B cell (primary cell): ENCODE results near the gene FAM168A. TPM values are rescaled to one million over a fixed set of nuclear protein-coding genes. Genes with fewer than 3 reads are reported as not detected.

ENCODE experiments used
- ATAC-seq: fragments of 200-7000 bp; cut with Tn5 transposase; one replicate; pipeline ENCODE4 v1.10.0; 2021; ENCODE audit warnings: low read depth, mild to moderate bottlenecking, moderate number of reproducible peaks, moderate library complexity
- CTCF ChIA-PET: fragments of 350-600 bp; sonication (Branson Sonifier 250); formaldehyde crosslinking; loops from one replicate; lab custom pipeline; 2021; ENCODE audit warnings: antibody characterized with exemption, inconsistent platforms; lab: Charles Lee
- POLR2A ChIA-PET: fragments of 350-600 bp; sonication (Branson Sonifier 250); formaldehyde crosslinking; loops from one replicate; lab custom pipeline; 2021; ENCODE audit warnings: antibody characterized with exemption; lab: Charles Lee
- DNase-seq: peaks from one replicate; pipeline ENCODE4 v3.0.0; 2013
- H2AFZ ChIP-seq: 2 replicates; pipeline ENCODE4 v1.6.1; 2012; ENCODE audit warnings: mild to moderate bottlenecking, low read depth, low read length; ENCODE audit not compliant: insufficient read depth, poor library complexity, severe bottlenecking
- H3K27ac ChIP-seq, 2 donors: 1 replicate in 1 of 2; 2 replicates in 1 of 2; pipeline ENCODE4 v1.5.1; 2012 to 2013; ENCODE audit warnings: low read length in 2 of 2, mild to moderate bottlenecking in 2 of 2, moderate library complexity in 1 of 2
- H3K27me3 ChIP-seq, 4 experiments: fragments of 200-600 bp in 1 of 4; sonication (generic) in 1 of 4; replicated peaks in 1 of 4; 1 replicate in 2 of 4; 2 replicates in 2 of 4; pipeline versions ENCODE4 v1.6.1 to v1.7.0; 2013 to 2016; ENCODE audit warnings: low read length in 3 of 4, mild to moderate bottlenecking in 2 of 4, mixed read lengths in 1 of 4, moderate library complexity in 1 of 4; ENCODE audit not compliant: insufficient read depth in 4 of 4, control insufficient read depth in 3 of 4; ENCODE audit errors: control extremely low read depth in 1 of 4
- H3K36me3 ChIP-seq, 2 experiments: replicated peaks in 1 of 2; 1 replicate in 1 of 2; 2 replicates in 1 of 2; pipeline versions ENCODE4 v1.6.1 to v1.7.1; 2013; ENCODE audit warnings: low read length in 1 of 2; ENCODE audit not compliant: insufficient read depth in 2 of 2, control insufficient read depth in 1 of 2; ENCODE audit errors: control extremely low read depth in 1 of 2, extremely low read depth in 1 of 2
- H3K4me1 ChIP-seq, 2 donors: fragments of 200-600 bp in 1 of 2; sonication (generic) in 1 of 2; 1 replicate in 1 of 2; 2 replicates in 1 of 2; pipeline versions ENCODE4 v1.5.1 to v1.6.1; 2013 to 2017; ENCODE audit warnings: low read length in 2 of 2; ENCODE audit not compliant: control insufficient read depth in 2 of 2, insufficient read depth in 2 of 2
- H3K4me2 ChIP-seq: replicated peaks from 2 replicates; pipeline ENCODE3; 2012; ENCODE audit warnings: mild to moderate bottlenecking, low read depth, low read length; ENCODE audit not compliant: poor library complexity, severe bottlenecking
- H3K4me3 ChIP-seq, 5 experiments: fragments of 200-600 bp in 1 of 5; sonication (generic) in 1 of 5; 1 replicate in 3 of 5; 2 replicates in 2 of 5; pipeline versions ENCODE4 v1.5.1 to v1.7.0; 2011 to 2016; ENCODE audit warnings: low read length in 4 of 5, mild to moderate bottlenecking in 4 of 5, low read depth in 2 of 5, control low read depth in 1 of 5, moderate library complexity in 1 of 5; ENCODE audit not compliant: insufficient read depth in 1 of 5; ENCODE audit errors: control extremely low read depth in 1 of 5, extremely low read depth in 1 of 5
- H3K79me2 ChIP-seq: fragments of 200-600 bp; sonication (generic); one replicate; pipeline ENCODE4 v1.6.0; 2016; ENCODE audit warnings: low read length; ENCODE audit not compliant: control insufficient read depth, insufficient read depth
- H3K9ac ChIP-seq: fragments of 200-600 bp; sonication (generic); 2 replicates; pipeline ENCODE4 v1.6.1; 2017; ENCODE audit warnings: mild to moderate bottlenecking, low read length, moderate library complexity
- H3K9me3 ChIP-seq, 3 donors: one replicate each; pipeline versions ENCODE4 v1.6.1 to v1.7.1; 2013; ENCODE audit warnings: low read length in 2 of 3; ENCODE audit not compliant: control insufficient read depth in 2 of 3, insufficient read depth in 1 of 3; ENCODE audit errors: control extremely low read depth in 1 of 3
- H4K20me1 ChIP-seq: 2 replicates; pipeline ENCODE4 v1.6.0; 2012; ENCODE audit warnings: mild to moderate bottlenecking, low read length; ENCODE audit not compliant: insufficient read depth, control insufficient read depth, poor library complexity, severe bottlenecking
- H3K27ac Mint-ChIP-seq: one replicate; pipeline ENCODE4 v1.8.0; 2021; ENCODE audit warnings: mixed read lengths
- H3K27me3 Mint-ChIP-seq: one replicate; pipeline ENCODE4 v1.8.0; 2021; ENCODE audit warnings: mixed read lengths
- H3K4me1 Mint-ChIP-seq: one replicate; pipeline ENCODE4 v1.8.0; 2021; ENCODE audit warnings: mixed read lengths
- H3K4me3 Mint-ChIP-seq: one replicate; pipeline ENCODE4 v1.8.0; 2021; ENCODE audit warnings: mixed read lengths
- H3K9me3 Mint-ChIP-seq: one replicate; pipeline ENCODE4 v1.8.0; 2022; ENCODE audit warnings: mixed read lengths; ENCODE audit not compliant: insufficient read depth
- EZH2 ChIP-seq: IDR thresholded peaks from 2 replicates; pipeline ENCODE4 v1.6.1; 2012; ENCODE audit warnings: borderline replicate concordance, low read depth, mild to moderate bottlenecking, moderate library complexity, low read length; ENCODE audit not compliant: insufficient read depth, poor library complexity, severe bottlenecking
- WGBS: methylation state at CpG from one replicate; pipeline ENCODE4 v1.1.5; 2013; ENCODE audit warnings: missing lambda C conversion rate; ENCODE audit not compliant: insufficient coverage; 5-methylcytosine and 5-hydroxymethylcytosine counted together
- intact Hi-C: fragments of 100-400 bp; cut with micrococcal nuclease; formaldehyde crosslinking; loops from one replicate; pipeline ENCODE4 v1.10.0; 2022
- polyA plus RNA-seq: library from polyadenylated mRNA; depleted of rRNA; stranded (reverse); fragments of >200 nt; gene quantifications from 2 replicates; pipeline ENCODE4 v1.2.3, GENCODE V29; 2012
- total RNA-seq, 2 donors: library from RNA; stranded (reverse); fragments of 120-200 nt in 1 of 2; gene quantifications; 1 replicate in 1 of 2; 2 replicates in 1 of 2; pipeline versions ENCODE4 v1.2.3 to v1.2.4, GENCODE V29; 2013 to 2022
- TF ChIP-seq, protein P1 (sequence below): fragments of 200-600 bp; IDR thresholded peaks from one replicate; pipeline ENCODE4 v1.8.0; 2022; ENCODE audit warnings: antibody characterized with exemption, mild to moderate bottlenecking

FAM168A gene
- total and polyA plus RNA-seq, 2 donors (not counting 1 experiment from before 2014, with no cell fraction given), result 11.0 to 26.8 TPM

DNA sequence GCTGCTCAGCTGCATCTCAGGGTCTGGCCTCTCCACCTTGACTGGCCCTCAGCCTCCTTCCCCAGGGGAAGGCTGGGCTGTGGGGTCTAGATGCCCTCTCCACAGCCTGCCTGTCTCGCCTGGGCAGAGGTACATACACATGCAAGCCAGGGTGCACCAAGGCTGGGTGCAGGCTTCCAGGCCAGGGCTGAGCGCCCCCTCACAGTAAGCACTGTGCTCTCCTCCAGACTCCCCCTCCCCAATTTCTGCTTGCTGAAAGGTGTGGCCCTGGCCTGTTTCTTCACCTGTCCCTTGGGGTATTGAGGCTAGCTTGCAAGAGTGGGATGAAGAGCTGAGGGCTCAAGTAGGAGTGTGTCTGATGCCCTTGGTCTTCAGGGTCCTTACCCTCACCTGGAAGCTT is 199.2 kb downstream of the FAM168A start:
- Histone ChIP-seq H3K4me1 (no peaks in the 10 kb centered on the region), H3K27ac (no peak overlapping the region), H3K79me2 (peaks cover 11% of the 10 kb centered on the region), H3K36me3 (peaks cover 0 to 57% of the 10 kb centered on the region in 2 experiments), H4K20me1 (peaks cover 25% of the 10 kb centered on the region), H3K4me2 (no peak overlapping the region), H3K4me3 (no peak overlapping the region), H3K9ac (no peak overlapping the region), H3K27me3 (no peaks in the 10 kb centered on the region), H3K9me3 (no peaks in the 10 kb centered on the region), H2AFZ (no peak overlapping the region)
- peak overlapping the region; percentile 73 for H3K27ac Mint-ChIP-seq
- no peaks in the 10 kb centered on the region for H3K9me3 Mint-ChIP-seq
- H3K4me3 Mint-ChIP-seq, result no peak overlapping the region
- intact Hi-C loops, result no loop called here
- TF ChIP-seq, protein P1, sequence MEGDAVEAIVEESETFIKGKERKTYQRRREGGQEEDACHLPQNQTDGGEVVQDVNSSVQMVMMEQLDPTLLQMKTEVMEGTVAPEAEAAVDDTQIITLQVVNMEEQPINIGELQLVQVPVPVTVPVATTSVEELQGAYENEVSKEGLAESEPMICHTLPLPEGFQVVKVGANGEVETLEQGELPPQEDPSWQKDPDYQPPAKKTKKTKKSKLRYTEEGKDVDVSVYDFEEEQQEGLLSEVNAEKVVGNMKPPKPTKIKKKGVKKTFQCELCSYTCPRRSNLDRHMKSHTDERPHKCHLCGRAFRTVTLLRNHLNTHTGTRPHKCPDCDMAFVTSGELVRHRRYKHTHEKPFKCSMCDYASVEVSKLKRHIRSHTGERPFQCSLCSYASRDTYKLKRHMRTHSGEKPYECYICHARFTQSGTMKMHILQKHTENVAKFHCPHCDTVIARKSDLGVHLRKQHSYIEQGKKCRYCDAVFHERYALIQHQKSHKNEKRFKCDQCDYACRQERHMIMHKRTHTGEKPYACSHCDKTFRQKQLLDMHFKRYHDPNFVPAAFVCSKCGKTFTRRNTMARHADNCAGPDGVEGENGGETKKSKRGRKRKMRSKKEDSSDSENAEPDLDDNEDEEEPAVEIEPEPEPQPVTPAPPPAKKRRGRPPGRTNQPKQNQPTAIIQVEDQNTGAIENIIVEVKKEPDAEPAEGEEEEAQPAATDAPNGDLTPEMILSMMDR, result no peak
- TF ChIP-seq EZH2, result no peak
- DNase-seq (peak; percentile 37), ATAC-seq (no peak)
- CTCF ChIA-PET, result interaction anchor here (1.1 to 9.4 kb wide), 4 partner anchors 41 to 262 kb away, joined by 3 to 102 read pairs (median 7); no protein-coding TSS in a partner anchor
- POLR2A ChIA-PET, result interaction anchor here (0.6 kb wide), 1 partner anchor 44 kb away, joined by 4 read pairs; no protein-coding TSS in a partner anchor
- H3K4me1 Mint-ChIP-seq, result no peaks in the 10 kb centered on the region
- 100% methylated on average over 1 of the region's 2 CpGs for WGBS
- no peaks in the 10 kb centered on the region for H3K27me3 Mint-ChIP-seq

DNA sequence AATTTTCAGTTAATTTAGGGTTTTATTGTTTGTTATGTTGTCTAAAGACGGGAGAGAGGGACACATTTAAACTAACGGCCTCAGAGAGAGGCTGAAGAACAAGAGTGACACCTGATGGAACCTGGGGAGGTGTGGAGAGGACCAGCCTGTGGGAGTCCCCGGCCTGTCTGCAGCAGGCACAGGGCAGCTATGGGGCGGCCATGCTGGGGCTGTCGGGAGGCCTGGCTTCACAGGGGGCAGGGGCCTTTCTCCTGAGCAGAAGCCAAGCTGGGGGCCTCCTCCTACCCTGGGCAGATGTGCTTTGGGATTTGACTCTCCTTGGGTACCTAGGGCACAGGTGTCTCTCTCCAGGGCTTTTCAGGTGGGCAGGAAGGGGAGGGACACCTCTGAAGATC is 199.8 kb downstream of the FAM168A start:
- intact Hi-C loops, result no loop called here
- WGBS, result 100% methylated on average over 5 of the region's 5 CpGs

More for the DNA sequence above, 199.8 kb downstream of the FAM168A start:
- ATAC-seq (no peak), DNase-seq (peak; percentile 28)
- Histone ChIP-seq H3K36me3 (peaks cover 0 to 63% of the 10 kb centered on the region in 2 experiments), H3K4me2 (no peak overlapping the region), H3K9me3 (no peaks in the 10 kb centered on the region), H3K9ac (no peak overlapping the region), H3K27me3 (no peaks in the 10 kb centered on the region), H3K27ac (no peak overlapping the region), H2AFZ (no peak overlapping the region), H3K79me2 (peaks cover 15% of the 10 kb centered on the region), H4K20me1 (peaks cover 31% of the 10 kb centered on the region), H3K4me3 (no peak overlapping the region), H3K4me1 (peaks cover 2 to 4% of the 10 kb centered on the region in 2 donors)
- Mint-ChIP-seq H3K4me1 (peaks cover 6% of the 10 kb centered on the region), H3K27me3 (no peaks in the 10 kb centered on the region), H3K4me3 (no peak overlapping the region), H3K9me3 (no peaks in the 10 kb centered on the region), H3K27ac (peak overlapping the region; percentile 53)
- TF ChIP-seq EZH2, result no peak
- TF ChIP-seq, protein P1, result no peak
- ChIA-PET CTCF (interaction anchor here (1.1 to 9.4 kb wide), 3 partner anchors 47 to 263 kb away, joined by 3 to 102 read pairs (median 11); no protein-coding TSS in a partner anchor), POLR2A (no interaction called here)
